Pons (tissue), 1 donor: ENCODE data around the gene SNRPE.
"Not testable (repeated sequence)": the region's sequence is repeated elsewhere in the genome, so short reads cannot be mapped to it uniquely, and the experiment has no call there.

Experiments
- DNase-seq: peaks from one replicate; pipeline ENCODE4 v3.0.0-alpha.2; 2016; ENCODE audit warnings: low spot score

The SNRPE gene

GRCh38 chr1:203861379-203862184 is at the start of gene SNRPE:
TSS of gene SNRPE (plus strand) at chr1:203861599. CDS start at chr1:203861660, 61 bp downstream.
- DNase-seq: peak; percentile 98

- no peak for DNase-seq
Observed at GRCh38 chr1:203813581-203814341, 47.6 kb upstream of the SNRPE start.

GRCh38 chr1:203818399-203818798 is 43.0 kb upstream of the SNRPE start:
- no peak for DNase-seq

GRCh38 chr1:203823306-203823705 is 38.1 kb upstream of the SNRPE start:
- DNase-seq: no peak

GRCh38 chr1:203826175-203826574 is 35.2 kb upstream of the SNRPE start:
- no peak for DNase-seq

GRCh38 chr1:203828002-203828401 is 33.4 kb upstream of the SNRPE start:
- no peak for DNase-seq

- DNase-seq: no peak
Observed at GRCh38 chr1:203828503-203828902, 32.9 kb upstream of the SNRPE start.

- DNase-seq: not testable (repeated sequence)
Observed at GRCh38 chr1:203829247-203829646, 32.2 kb upstream of the SNRPE start.

GRCh38 chr1:203835476-203835875 is 25.9 kb upstream of the SNRPE start:
- no peak for DNase-seq

GRCh38 chr1:203839081-203839480 is 22.3 kb upstream of the SNRPE start:
- DNase-seq: no peak

- no peak for DNase-seq
Observed at GRCh38 chr1:203840208-203840808, 21.1 kb upstream of the SNRPE start.

- no peak for DNase-seq
Observed at GRCh38 chr1:203842559-203842876, 18.9 kb upstream of the SNRPE start.

GRCh38 chr1:203843435-203843834 is 18.0 kb upstream of the SNRPE start:
- DNase-seq: no peak

GRCh38 chr1:203853112-203853511 is 8.3 kb upstream of the SNRPE start:
- DNase-seq: not testable (repeated sequence)

- DNase-seq: no peak
Observed at GRCh38 chr1:203858055-203858454, 3.3 kb upstream of the SNRPE start.

GRCh38 chr1:203858975-203859374 is 2.4 kb upstream of the SNRPE start:
- no peak for DNase-seq

- DNase-seq: peak; percentile 22
Observed at GRCh38 chr1:203860396-203861025, 888 bp upstream of the SNRPE start.

GRCh38 chr1:203867802-203868201 is 6.4 kb downstream of the SNRPE start:
- no peak for DNase-seq

GRCh38 chr1:203870245-203870644 is 8.8 kb downstream of the SNRPE start:
- no peak for DNase-seq

GRCh38 chr1:203871114-203871880 is 9.9 kb downstream of the SNRPE start:
- peak; percentile 90 for DNase-seq

- DNase-seq: no peak
Observed at GRCh38 chr1:203873094-203873493, 11.7 kb downstream of the SNRPE start.

- no peak for DNase-seq
Observed at GRCh38 chr1:203878422-203878821, 17.0 kb downstream of the SNRPE start.
